GM21526 (cell line): ENCODE results near the gene SYT1.

Experiments used
- ATAC-seq: cut with Tn5 transposase; IDR thresholded peaks from one replicate; pipeline ENCODE4 v1.9.1; 2021; ENCODE audit warnings: moderate library complexity; ENCODE audit not compliant: unreplicated experiment, low FRiP score

SYT1 gene

DNA sequence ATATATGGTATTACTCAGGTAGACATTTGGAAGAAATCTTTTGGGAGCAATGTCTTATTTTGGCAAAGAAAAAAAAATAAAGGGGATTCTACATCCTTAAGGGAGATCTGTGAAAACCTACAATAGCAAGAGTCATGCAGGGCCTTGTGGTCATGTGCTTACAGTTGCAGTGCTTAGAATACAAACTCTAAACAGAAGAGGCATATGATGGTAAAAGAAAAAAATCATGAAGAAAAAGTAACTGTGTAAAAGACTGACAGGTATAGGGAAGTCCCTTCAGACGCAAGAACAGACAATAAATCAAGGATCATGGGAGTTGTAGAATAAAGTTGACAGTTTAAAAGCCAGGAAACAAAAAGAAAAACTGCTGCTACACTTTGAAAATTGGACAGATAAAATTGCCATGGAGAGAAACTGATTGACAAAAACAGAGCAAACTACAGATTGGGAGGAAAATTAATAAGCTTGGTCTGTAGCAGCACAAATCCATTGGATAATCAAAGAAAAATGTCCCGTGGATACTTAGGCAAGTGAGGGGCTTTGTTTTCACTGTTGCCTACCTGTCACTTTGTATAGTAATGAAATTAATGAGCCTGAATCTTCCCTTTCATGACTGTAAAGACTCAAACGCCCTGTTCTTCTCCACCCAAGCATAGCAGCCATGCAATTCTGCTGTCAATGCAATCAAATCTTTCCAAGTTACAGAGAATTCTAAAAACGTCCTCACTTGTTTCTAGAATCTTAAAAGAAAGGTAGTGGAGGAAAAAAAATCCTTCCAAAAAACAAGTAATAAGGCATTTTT, 402.0 kb downstream of the SYT1 start:
- no peak for ATAC-seq

DNA sequence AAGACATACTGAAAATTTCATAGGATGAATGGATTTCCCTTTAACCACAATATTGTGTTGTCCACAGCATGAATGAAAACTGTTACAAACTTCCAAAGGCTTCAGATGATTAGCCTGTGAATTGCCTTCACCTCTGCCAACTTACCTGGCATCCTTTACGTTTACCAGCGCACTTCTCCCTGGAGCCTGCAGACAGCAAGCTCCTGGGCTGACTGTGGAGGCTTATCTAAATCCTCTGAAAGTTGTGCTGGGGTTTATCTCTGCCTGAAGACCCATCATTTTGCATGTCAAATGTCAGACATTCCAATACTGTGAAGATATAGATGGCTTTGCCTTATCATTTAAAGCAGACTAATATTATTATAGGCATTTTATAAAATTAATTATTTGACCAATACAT, 403.0 kb downstream of the SYT1 start:
- no peak for ATAC-seq

- no peak for ATAC-seq
These were observed 410.0 kb downstream of the SYT1 start for GRCh38 chr12:79274501-79275064.

DNA sequence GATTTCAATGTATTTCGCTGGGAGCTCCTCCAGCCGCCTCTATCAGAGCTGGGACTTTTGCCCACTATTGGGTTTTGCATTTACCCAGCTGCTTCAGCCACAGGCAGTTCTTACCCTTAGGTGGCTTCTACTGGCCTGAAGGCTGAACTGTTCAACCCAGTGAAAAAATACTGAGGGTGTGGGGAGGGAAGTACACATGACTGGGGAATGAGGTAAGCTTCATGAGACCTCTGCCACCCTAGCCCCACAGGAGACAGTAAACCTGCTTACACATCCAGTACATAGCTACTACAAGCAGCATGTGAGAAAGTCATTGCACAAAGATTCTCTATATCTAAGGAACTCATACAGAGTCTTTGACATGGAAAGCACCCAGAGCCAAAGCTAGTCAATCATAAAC, 411.1 kb downstream of the SYT1 start:
- ATAC-seq, result no peak

- no peak for ATAC-seq
These were observed 418.8 kb downstream of the SYT1 start for GRCh38 chr12:79283364-79283763.

DNA sequence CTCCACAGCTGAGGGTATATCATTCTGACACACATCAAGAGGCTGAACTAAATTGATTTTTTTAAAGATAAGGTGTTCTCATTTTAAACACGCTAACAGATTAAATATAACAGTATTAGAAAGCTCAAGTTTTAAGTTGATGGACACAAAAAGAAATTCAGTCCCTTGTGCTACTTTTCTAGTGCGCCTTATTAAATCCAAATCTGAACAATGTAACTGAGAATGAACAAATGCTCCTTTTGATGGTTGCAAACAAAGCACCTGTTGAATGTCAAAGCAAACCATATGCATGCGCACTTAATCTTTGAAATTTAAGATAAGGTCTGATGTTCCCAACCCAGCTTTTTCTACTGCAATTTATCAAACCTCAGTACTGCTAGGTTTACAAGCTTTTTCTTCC, 424.3 kb downstream of the SYT1 start:
- no peak for ATAC-seq

DNA sequence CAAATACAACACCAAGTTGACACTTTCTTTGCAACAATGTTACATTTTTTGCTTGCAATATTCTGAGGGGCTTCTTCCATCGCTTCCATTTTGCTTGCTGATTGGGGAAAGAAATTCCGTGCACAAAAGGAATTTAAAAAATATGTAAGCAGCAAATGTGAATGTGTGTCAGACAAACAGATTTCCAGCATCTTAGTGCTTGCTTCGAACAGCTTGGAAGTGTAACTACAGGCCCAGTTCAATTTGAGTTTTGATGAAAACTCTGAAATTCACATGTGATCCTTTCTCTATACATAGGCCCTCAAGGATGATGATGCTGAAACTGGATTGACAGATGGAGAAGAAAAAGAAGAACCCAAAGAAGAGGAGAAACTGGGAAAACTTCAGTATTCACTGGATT, 427.1 kb downstream of the SYT1 start:
- ATAC-seq, result no peak

GRCh38 chr12:79294590-79294989, 430.0 kb downstream of the SYT1 start:
- no peak for ATAC-seq

DNA sequence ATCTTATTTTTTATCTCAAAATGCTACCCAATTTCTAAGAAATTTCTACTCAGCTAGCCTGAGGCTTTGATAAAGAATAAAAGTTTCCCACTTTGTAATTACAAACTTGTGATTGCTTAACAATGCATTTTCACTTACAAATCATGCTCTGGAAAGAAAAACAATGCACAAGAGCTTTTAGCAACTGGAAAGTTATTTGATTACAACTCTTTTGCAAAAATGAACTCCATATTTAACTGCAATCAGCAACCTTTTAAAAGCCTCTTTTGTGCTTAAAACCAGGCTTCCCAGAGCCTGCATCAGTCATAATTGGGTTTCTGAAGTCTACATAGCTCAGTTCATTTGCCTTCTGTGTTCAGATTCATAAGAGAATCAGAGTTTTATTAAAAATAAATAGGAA, 431.0 kb downstream of the SYT1 start:
- no peak for ATAC-seq

GRCh38 chr12:79296133-79296532, 431.6 kb downstream of the SYT1 start:
- no peak for ATAC-seq

DNA sequence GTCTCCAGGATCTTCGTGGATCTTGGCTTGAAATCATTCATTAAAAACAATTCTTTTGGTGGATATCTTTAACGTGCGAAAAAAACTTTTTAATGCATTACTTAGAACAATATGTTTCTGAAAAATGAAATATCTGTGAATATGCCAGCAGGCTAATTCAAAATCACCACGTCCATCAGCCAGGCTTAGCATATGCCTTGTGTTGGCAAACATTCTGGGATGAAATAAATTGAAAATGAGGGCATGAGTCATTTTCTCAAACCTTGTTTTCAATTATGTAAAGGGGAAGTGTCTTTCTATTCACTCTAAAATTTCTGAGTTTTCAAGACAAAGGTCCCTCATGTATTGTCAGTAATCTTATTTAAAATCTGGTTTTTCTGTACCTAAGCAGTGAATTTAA, 432.3 kb downstream of the SYT1 start:
- ATAC-seq, result no peak

GRCh38 chr12:79298506-79298905, 433.9 kb downstream of the SYT1 start:
- ATAC-seq, result no peak

GRCh38 chr12:79299447-79300198, 435.0 kb downstream of the SYT1 start:
- ATAC-seq, result no peak

GRCh38 chr12:79300199-79300568, 435.6 kb downstream of the SYT1 start:
- ATAC-seq, result no peak

DNA sequence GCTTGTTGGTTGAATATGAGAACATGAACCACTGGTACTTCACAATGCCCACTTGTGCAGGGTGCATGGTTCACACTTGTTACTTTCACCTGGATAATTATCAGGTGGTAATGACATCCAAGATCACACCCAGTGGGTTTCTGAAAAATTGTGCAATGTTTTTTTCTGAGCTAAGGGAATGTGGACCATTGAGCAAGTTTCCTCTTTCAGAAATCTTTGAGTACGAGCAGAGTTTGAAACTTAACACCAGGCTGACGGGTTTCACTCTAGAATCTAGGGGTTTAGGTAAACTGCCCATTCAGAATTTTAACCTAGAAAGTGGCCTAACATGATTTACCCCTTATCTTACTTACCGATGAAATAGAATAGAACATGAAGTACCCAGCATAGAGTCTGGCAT, 436.6 kb downstream of the SYT1 start:
- ATAC-seq, result no peak

- ATAC-seq, result no peak
These were observed 437.7 kb downstream of the SYT1 start for GRCh38 chr12:79302162-79302814.

GRCh38 chr12:79307340-79307739, 442.8 kb downstream of the SYT1 start:
- ATAC-seq, result no peak

DNA sequence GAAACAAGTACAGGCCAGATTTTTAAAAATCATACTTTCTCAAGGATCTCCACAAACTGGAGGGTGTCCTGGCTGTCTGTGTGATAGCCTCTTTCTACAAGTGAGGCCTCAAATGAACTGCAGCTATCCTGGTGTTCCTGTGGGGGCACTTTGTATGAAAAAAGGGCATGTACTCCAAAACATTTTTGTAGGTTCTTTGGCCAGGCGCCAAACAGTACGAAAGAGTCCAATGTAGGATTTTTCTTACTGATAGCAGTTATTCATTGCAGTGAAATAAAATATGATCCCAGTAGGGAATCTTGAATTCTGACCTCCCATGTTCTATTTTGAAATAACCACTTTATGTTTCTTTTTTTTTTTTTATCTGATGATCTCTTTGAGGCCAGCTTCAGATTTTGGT, 444.5 kb downstream of the SYT1 start:
- no peak for ATAC-seq

DNA sequence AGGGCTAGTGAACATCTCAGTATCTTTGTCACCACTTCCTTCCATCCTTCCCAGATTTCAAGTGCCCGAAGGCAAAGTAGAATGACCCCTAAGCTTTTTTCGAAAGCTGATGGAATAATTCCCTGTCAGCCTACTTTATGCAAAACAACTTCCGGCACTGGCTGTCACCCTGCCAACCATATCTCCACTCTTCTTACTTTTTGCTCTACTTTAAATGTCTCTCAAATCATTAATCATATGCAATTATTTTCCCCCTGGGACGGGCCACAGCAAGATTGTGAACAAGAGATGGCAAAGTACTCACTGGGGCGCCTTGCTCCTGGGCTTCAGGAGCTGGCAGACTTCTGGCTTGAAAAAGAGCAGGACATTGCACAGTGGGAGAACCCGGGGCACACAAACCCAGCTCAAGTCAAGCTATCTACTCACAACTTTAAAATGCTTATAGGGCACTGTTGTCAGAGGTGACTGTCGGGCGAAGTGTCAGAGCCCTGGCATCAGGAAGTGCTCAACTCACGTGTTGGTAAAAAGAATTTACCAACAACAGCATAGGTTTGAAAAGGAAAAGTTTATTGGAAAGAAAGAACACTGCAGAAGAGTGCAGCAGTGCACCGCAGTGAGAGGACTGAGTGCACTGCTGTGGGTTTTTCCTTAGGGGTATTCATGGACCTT, 452.7 kb downstream of the SYT1 start:
- no peak for ATAC-seq

- no peak for ATAC-seq
These were observed 458.3 kb downstream of the SYT1 start for GRCh38 chr12:79322905-79323304.

GRCh38 chr12:79324571-79324970, 460.0 kb downstream of the SYT1 start:
- no peak for ATAC-seq
